SK-N-SH (cell line): ENCODE measurements around the gene CDX1. TPM values are rescaled to one million over a fixed set of nuclear protein-coding genes. Genes with fewer than 3 reads are reported as not detected.

Experiments used
- CTCF ChIA-PET: fragments of 300-600, 350-600 bp; formaldehyde crosslinking; extraction: SDS; loops from one replicate; lab custom pipeline; 2021; lab: Yijun Ruan, JAX
- POLR2A ChIA-PET: fragments of 350-600 bp; sonication (Branson Sonifier 250); formaldehyde crosslinking; extraction: SDS; loops from one replicate; lab custom pipeline; 2020; ENCODE audit warnings: antibody characterized with exemption, inconsistent platforms; lab: Yijun Ruan, JAX
- DNase-seq: peaks from one replicate; pipeline ENCODE4 v3.0.0; 2012
- H2AFZ ChIP-seq: fragments of 200-600 bp; sonication (generic); 2 replicates; pipeline ENCODE4 v1.8.1; 2016; ENCODE audit warnings: antibody characterized with exemption, mild to moderate bottlenecking, low read depth
- H3F3A ChIP-seq: fragments of 200-600 bp; sonication (generic); replicated peaks from 2 replicates; pipeline ENCODE3; 2016; ENCODE audit warnings: antibody characterized with exemption, mild to moderate bottlenecking; ENCODE audit not compliant: insufficient read depth
- H3K27ac ChIP-seq, 2 experiments: fragments of 200-500 bp in 1 of 2; fragments of 200-600 bp in 1 of 2; sonication (Bioruptor generic) in 1 of 2; sonication (generic), shearing (Covaris generic) in 1 of 2; 2 replicates each; pipeline versions ENCODE4 v1.5.1 to v1.6.1; 2014 to 2016; ENCODE audit warnings: low read depth in 2 of 2, inconsistent platforms in 1 of 2, low read length in 1 of 2, mild to moderate bottlenecking in 1 of 2, mixed read lengths in 1 of 2
- H3K27me3 ChIP-seq: fragments of 200-600 bp; sonication (generic), shearing (Covaris generic); 2 replicates; pipeline ENCODE4 v1.6.1; 2016; ENCODE audit warnings: mixed run types; ENCODE audit not compliant: insufficient read depth
- H3K36me3 ChIP-seq, 2 experiments: fragments of 200-500 bp in 1 of 2; fragments of 200-600 bp in 1 of 2; sonication (Bioruptor generic) in 1 of 2; sonication (generic) in 1 of 2; replicated peaks in 1 of 2; 2 replicates each; pipeline versions ENCODE3 to v1.5.1; 2014 to 2016; ENCODE audit warnings: low read length in 1 of 2, mild to moderate bottlenecking in 1 of 2; ENCODE audit not compliant: insufficient read depth in 2 of 2, control insufficient read depth in 1 of 2
- H3K4me1 ChIP-seq, 2 experiments: fragments of 200-500 bp in 1 of 2; fragments of 200-600 bp in 1 of 2; sonication (Bioruptor generic) in 1 of 2; sonication (generic), shearing (Covaris generic) in 1 of 2; 2 replicates each; pipeline versions ENCODE4 v1.5.1 to v1.6.1; 2014 to 2016; ENCODE audit warnings: low read depth in 1 of 2, low read length in 1 of 2, mixed run types in 1 of 2; ENCODE audit not compliant: insufficient read depth in 2 of 2, control insufficient read depth in 1 of 2
- H3K4me2 ChIP-seq: fragments of 200-600 bp; sonication (generic), shearing (Covaris generic); 2 replicates; pipeline ENCODE4 v1.6.1; 2017; ENCODE audit warnings: mixed run types
- H3K4me3 ChIP-seq, 2 experiments: fragments of 200-500 bp in 1 of 2; fragments of 200-600 bp in 1 of 2; sonication (Bioruptor generic) in 1 of 2; sonication (generic), shearing (Covaris generic) in 1 of 2; 2 replicates each; pipeline versions ENCODE4 v1.5.1 to v1.8.1; 2014 to 2016; ENCODE audit warnings: low read depth in 2 of 2, inconsistent platforms in 1 of 2, low read length in 1 of 2, mild to moderate bottlenecking in 1 of 2, mixed read lengths in 1 of 2, moderate library complexity in 1 of 2
- H3K79me2 ChIP-seq: fragments of 200-600 bp; sonication (generic); 2 replicates; pipeline ENCODE4 v1.8.1; 2017; ENCODE audit warnings: mild to moderate bottlenecking; ENCODE audit not compliant: insufficient read depth
- H3K9ac ChIP-seq: fragments of 200-600 bp; sonication (generic); 2 replicates; pipeline ENCODE4 v1.6.1; 2017; ENCODE audit warnings: mixed run types
- H3K9me2 ChIP-seq: fragments of 200-600 bp; sonication (generic); 2 replicates; pipeline ENCODE4 v1.6.1; 2017; ENCODE audit warnings: mixed run types
- H3K9me3 ChIP-seq: fragments of 200-600 bp; sonication (generic); 2 replicates; pipeline ENCODE4 v1.6.1; 2017; ENCODE audit warnings: mixed run types, mild to moderate bottlenecking, moderate library complexity
- H4K20me1 ChIP-seq: fragments of 200-600 bp; sonication (generic); 2 replicates; pipeline ENCODE4 v1.6.1; 2017; ENCODE audit warnings: mild to moderate bottlenecking, mixed run types; ENCODE audit not compliant: insufficient read depth
- CHD2 ChIP-seq: fragments of 150-350 bp; IDR thresholded peaks from 2 replicates; pipeline ENCODE4 v1.6.1; 2018; ENCODE audit warnings: low read length; ENCODE audit not compliant: partially characterized antibody
- FOSL2 ChIP-seq: IDR thresholded peaks from 2 replicates; pipeline ENCODE4 v1.4.0; 2012; ENCODE audit warnings: low read depth, mild to moderate bottlenecking, moderate library complexity, borderline replicate concordance
- MXI1 ChIP-seq: IDR thresholded peaks from 2 replicates; pipeline ENCODE4 v1.6.1; 2012; ENCODE audit warnings: mild to moderate bottlenecking, low read depth, low read length, improper control_type of control experiment
- NFIC ChIP-seq: IDR thresholded peaks from 2 replicates; pipeline ENCODE4 v1.4.0; 2012; ENCODE audit warnings: borderline replicate concordance
- RAD21 ChIP-seq: IDR thresholded peaks from 2 replicates; pipeline ENCODE4 v1.6.1; 2012; ENCODE audit warnings: mild to moderate bottlenecking, low read length
- RCOR1 ChIP-seq: fragments of 150-350 bp; IDR thresholded peaks from 2 replicates; pipeline ENCODE4 v1.6.1; 2017; ENCODE audit warnings: antibody characterized with exemption, low read length
- RFX5 ChIP-seq: IDR thresholded peaks from 2 replicates; pipeline ENCODE4 v1.6.1; 2012; ENCODE audit warnings: mild to moderate bottlenecking, improper control_type of control experiment, low read length
- SIN3A ChIP-seq: IDR thresholded peaks from 2 replicates; pipeline ENCODE4 v1.6.1; 2012; ENCODE audit warnings: low read depth, mild to moderate bottlenecking, low read length, moderate library complexity, borderline replicate concordance
- SMC3 ChIP-seq: IDR thresholded peaks from 2 replicates; pipeline ENCODE4 v1.6.1; 2012; ENCODE audit warnings: low read depth, low read length, improper control_type of control experiment
- WGBS: methylation state at CpG from one replicate; pipeline ENCODE4 v1.1.6; 2017; ENCODE audit warnings: low lambda C conversion rate; 5-methylcytosine and 5-hydroxymethylcytosine counted together
- polyA plus RNA-seq, 3 experiments: library from polyadenylated mRNA; depleted of rRNA; stranded (reverse); fragments of >200 nt; gene quantifications; 2 replicates each; pipeline ENCODE4 v1.2.3, GENCODE V29; 2012
- TF ChIP-seq, protein P1 (sequence below): IDR thresholded peaks from 2 replicates; pipeline ENCODE4 v1.6.1; 2012; ENCODE audit warnings: mild to moderate bottlenecking, low read depth, low read length, moderate library complexity
- TF ChIP-seq, protein P2 (sequence below): fragments of 200-600 bp; sonication (generic); IDR thresholded peaks from 2 replicates; pipeline ENCODE4 v1.6.1; 2017; ENCODE audit warnings: antibody characterized with exemption, mild to moderate bottlenecking, moderate library complexity

Gene CDX1
- polyA plus RNA-seq, 1 of the 3 experiments (the other 2 are of a cell fraction), result 0.23 TPM

DNA sequence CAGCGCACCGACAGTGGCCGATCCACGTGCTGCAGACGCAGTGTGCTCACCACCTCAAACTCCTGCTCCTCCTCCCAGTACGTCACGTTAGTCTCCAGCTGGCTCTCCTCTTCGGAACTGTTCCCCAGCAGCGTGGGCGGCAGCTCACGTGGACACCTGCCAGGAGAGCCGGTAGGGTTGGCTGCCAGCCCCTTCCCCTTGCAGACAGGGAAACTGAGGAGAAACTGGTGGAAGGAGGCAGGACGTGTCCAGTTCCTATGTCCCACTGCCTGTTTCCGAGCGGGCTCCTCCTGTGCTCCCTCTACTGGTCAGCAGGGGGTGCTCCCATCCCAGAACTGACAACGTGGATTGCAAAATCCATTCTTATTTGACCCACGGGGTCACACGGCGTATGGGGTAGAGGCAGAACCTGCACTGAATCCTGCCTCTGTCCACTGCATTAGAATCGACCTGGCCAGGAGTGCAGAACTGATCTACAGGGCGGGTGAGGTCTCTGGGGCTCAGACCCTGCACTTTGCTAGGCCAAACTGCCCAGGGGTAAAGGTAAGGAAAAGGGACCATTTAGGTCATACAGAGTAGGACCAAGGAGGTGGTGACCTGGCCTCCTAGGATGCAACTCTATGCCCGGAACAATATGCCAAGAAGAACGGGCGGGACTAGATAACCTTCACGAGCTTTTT lies 36.6 kb upstream of the CDX1 start:
- Histone ChIP-seq H3K4me3 (no peak overlapping the region; a peak in 1 of 4 replicates), H3K9me2 (no peaks in the 10 kb centered on the region), H4K20me1 (no peaks in the 10 kb centered on the region), H3K79me2 (no peaks in the 10 kb centered on the region), H2AFZ (no peak overlapping the region), H3K9me3 (no peaks in the 10 kb centered on the region), H3F3A (no peaks in the 10 kb centered on the region), H3K4me1 (no peaks in the 10 kb centered on the region; a peak in 1 of 4 replicates), H3K27ac (no peak overlapping the region; a peak in 1 of 4 replicates), H3K9ac (no peak overlapping the region), H3K36me3 (peaks cover 41 to 81% of the 10 kb centered on the region in 2 experiments), H3K27me3 (no peaks in the 10 kb centered on the region), H3K4me2 (no peak overlapping the region)
- ChIA-PET CTCF (interaction anchor here (0.6 to 12.5 kb wide), 40 partner anchors 8 to 306 kb away, joined by 3 to 173 read pairs (median 4); partner anchors contain the start of gene PDGFRB), POLR2A (no interaction called here)
- DNase-seq, result peak; percentile 92
- TF ChIP-seq SIN3A, result 0 out of 2 replicates have a peak, but pooled peaks have one; percentile 16
- peak; percentile 13 for TF ChIP-seq CHD2
- TF ChIP-seq RCOR1, result 0 out of 2 replicates have a peak, but pooled peaks have one; percentile 12
- no peak for TF ChIP-seq MXI1
- peak; percentile 96 for TF ChIP-seq SMC3
- TF ChIP-seq, protein P1, sequence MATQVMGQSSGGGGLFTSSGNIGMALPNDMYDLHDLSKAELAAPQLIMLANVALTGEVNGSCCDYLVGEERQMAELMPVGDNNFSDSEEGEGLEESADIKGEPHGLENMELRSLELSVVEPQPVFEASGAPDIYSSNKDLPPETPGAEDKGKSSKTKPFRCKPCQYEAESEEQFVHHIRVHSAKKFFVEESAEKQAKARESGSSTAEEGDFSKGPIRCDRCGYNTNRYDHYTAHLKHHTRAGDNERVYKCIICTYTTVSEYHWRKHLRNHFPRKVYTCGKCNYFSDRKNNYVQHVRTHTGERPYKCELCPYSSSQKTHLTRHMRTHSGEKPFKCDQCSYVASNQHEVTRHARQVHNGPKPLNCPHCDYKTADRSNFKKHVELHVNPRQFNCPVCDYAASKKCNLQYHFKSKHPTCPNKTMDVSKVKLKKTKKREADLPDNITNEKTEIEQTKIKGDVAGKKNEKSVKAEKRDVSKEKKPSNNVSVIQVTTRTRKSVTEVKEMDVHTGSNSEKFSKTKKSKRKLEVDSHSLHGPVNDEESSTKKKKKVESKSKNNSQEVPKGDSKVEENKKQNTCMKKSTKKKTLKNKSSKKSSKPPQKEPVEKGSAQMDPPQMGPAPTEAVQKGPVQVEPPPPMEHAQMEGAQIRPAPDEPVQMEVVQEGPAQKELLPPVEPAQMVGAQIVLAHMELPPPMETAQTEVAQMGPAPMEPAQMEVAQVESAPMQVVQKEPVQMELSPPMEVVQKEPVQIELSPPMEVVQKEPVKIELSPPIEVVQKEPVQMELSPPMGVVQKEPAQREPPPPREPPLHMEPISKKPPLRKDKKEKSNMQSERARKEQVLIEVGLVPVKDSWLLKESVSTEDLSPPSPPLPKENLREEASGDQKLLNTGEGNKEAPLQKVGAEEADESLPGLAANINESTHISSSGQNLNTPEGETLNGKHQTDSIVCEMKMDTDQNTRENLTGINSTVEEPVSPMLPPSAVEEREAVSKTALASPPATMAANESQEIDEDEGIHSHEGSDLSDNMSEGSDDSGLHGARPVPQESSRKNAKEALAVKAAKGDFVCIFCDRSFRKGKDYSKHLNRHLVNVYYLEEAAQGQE, result no peak; the same call in 1 of the 2 replicates
- TF ChIP-seq RAD21, result peak; percentile 97
- no peak for TF ChIP-seq NFIC
- no peak for TF ChIP-seq RFX5
- TF ChIP-seq, protein P2, sequence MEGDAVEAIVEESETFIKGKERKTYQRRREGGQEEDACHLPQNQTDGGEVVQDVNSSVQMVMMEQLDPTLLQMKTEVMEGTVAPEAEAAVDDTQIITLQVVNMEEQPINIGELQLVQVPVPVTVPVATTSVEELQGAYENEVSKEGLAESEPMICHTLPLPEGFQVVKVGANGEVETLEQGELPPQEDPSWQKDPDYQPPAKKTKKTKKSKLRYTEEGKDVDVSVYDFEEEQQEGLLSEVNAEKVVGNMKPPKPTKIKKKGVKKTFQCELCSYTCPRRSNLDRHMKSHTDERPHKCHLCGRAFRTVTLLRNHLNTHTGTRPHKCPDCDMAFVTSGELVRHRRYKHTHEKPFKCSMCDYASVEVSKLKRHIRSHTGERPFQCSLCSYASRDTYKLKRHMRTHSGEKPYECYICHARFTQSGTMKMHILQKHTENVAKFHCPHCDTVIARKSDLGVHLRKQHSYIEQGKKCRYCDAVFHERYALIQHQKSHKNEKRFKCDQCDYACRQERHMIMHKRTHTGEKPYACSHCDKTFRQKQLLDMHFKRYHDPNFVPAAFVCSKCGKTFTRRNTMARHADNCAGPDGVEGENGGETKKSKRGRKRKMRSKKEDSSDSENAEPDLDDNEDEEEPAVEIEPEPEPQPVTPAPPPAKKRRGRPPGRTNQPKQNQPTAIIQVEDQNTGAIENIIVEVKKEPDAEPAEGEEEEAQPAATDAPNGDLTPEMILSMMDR, result peak; percentile 94
- no peak for TF ChIP-seq FOSL2
- WGBS, result 59% methylated on average over 22 of the region's 25 CpGs
